PC-9 (cell line): ENCODE measurements around the gene BSCL2.

Source experiments
- CTCF ChIP-seq: fragments of 200-600 bp; sonication (generic); conservative IDR thresholded peaks from 2 replicates; pipeline ENCODE4 v1.6.1; 2017; ENCODE audit warnings: mixed run types, antibody characterized with exemption, mild to moderate bottlenecking, moderate library complexity
- EZH2 ChIP-seq: fragments of 200-600 bp; sonication (generic); IDR thresholded peaks from 2 replicates; pipeline ENCODE4 v1.8.0; 2017; ENCODE audit warnings: antibody characterized with exemption, low read depth

- TF ChIP-seq CTCF (no peak), EZH2 (no peak)
Measured at GRCh38 chr11:62752994-62753735, 45.9 kb upstream of the BSCL2 start.
